HG02852 (cell line): ENCODE results near the gene SLC1A5.

Experiments
- ATAC-seq: cut with Tn5 transposase; IDR thresholded peaks from one replicate; pipeline ENCODE4 v1.9.1; 2021; ENCODE audit warnings: mild to moderate bottlenecking, moderate library complexity; ENCODE audit not compliant: unreplicated experiment

Gene SLC1A5

DNA sequence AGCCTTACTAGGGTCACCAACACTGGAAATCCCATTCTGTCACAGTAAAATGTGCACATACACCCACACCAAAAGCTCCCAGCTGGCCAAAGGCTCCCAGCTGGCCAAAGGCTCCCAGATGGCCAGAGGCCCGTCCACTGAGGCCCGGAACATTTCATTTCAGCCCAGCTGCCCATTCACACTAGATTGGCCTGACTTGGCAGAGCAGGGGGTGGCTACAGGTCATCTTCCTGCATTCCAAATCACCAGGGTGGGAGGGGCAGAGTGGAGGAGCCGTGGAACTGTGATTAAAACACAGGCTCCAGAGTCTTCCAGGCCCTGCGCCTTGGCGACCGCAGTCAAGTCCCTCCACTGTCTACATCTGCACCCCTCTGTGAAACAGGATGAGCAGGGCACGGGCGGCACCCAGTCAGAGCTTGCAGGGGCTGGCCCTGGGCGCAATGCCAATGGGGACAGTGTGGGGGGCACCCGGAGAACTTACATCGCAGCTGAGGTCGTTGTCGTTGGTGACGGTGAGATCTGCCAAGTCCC, 61.4 kb downstream of the SLC1A5 start:
- no peak for ATAC-seq

DNA sequence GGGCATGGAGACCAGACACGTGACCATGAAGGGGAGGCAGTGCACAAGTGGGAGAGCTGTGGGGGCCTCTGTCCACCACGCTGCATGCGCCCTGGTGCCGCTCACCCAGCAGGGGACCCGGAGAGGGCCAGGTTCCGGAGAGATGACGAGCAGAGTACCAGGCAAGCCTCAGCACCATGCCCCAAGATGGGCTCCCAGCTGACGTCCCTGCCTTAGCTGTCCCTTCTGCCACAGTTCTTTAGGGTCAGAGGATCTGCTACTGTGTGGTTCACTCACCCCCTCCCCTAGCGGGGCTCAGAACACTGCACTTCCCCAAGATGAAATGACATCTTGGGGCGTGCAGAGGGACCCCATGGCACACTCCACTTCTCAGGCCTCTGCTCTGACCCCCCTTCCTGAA, 61.8 kb downstream of the SLC1A5 start:
- ATAC-seq = no peak

DNA sequence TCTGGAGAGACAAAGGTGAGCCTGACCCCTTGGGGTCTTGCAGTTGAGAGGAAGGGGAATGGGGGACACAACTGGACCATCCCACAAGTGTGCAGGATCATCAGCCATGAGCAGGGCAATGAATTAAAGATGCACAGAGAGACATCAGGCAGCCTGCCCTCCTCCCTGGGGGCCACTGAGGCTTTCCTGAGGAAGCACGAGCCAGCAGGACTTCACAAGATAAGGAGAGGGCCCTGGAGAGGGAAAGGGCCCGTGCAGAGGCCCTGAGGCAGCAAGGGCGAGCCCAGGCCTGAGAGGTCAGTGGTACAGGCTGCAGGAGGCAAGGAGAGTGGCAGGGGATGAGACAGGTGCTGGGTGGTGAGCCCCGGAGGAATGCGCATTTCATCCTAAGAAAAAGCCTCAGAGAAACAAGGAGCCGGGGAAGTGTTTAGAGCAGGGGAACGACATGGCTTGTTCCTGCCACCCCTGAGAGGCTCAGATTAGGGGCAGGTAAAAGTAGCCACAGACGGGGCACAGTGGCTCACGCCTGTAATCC, 62.5 kb downstream of the SLC1A5 start:
- ATAC-seq = no peak

DNA sequence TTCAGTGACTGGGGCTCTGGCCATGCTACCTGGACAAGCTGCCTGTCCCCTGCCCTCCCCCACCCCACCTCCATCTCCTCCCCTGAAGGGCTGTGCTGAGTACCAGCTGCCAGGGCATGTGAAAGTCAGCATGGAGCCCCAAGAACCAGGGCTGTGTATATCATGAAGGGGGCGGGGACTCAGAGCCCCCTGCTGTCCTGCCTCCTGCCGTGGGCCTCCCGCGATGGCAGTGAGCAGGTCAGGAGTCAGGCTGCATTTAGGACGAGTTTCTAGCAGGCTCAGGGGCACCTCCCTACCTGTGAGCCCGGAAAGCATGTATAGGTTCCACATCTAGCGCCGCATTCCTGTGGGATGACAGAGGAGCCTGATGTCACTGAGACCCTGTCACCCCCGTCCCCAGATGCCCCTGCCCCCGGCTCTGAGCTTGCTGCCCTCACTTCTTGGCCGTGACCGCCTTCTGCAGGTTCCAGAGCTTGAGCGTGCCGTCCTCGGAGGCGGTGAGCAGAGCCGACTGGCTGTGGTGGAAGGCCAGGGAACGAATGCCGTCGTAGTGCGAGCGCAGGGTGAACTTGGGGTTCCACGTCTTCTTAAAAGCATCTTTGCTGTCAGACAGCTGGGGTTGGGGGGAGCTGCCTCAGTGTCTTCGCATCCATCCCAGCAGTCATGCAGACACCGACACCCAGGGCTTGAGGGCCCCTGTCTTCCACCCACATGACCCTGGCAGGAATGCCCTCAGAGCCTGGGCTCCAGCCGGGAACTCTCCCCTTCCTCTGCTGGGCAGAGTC, 63.2 kb downstream of the SLC1A5 start:
- no peak for ATAC-seq
